HG03439 (cell line): ENCODE results near the gene NOD2.

Experiments used
- ATAC-seq: cut with Tn5 transposase; IDR thresholded peaks from one replicate; pipeline ENCODE4 v1.9.1; 2021; ENCODE audit warnings: mild to moderate bottlenecking, moderate library complexity; ENCODE audit not compliant: unreplicated experiment

The NOD2 gene

GRCh38 chr16:50741225-50741780 lies 47.9 kb downstream of the NOD2 start:
- ATAC-seq, result peak; percentile 2

- peak; percentile 94 for ATAC-seq
These were observed 48.6 kb downstream of the NOD2 start, which contains the start of gene CYLD for GRCh38 chr16:50741781-50742575. TSS of gene CYLD (plus strand) at chr16:50742086. CDS start at chr16:50749699, 7,613 bp downstream.

- ATAC-seq, result no peak
These were observed 49.3 kb downstream of the NOD2 start for GRCh38 chr16:50742576-50743200.

GRCh38 chr16:50743581-50744225 lies 50.3 kb downstream of the NOD2 start:
- no peak for ATAC-seq

GRCh38 chr16:50744881-50745280 lies 51.5 kb downstream of the NOD2 start:
- no peak for ATAC-seq

- ATAC-seq, result no peak
These were observed 52.5 kb downstream of the NOD2 start for GRCh38 chr16:50745940-50746339.

- no peak for ATAC-seq
These were observed 54.0 kb downstream of the NOD2 start for GRCh38 chr16:50747207-50747956.

GRCh38 chr16:50751528-50751927 lies 58.1 kb downstream of the NOD2 start:
- no peak for ATAC-seq

GRCh38 chr16:50752471-50753235 lies 59.2 kb downstream of the NOD2 start:
- ATAC-seq, result no peak

GRCh38 chr16:50756473-50756872 lies 63.1 kb downstream of the NOD2 start:
- no peak for ATAC-seq

GRCh38 chr16:50761267-50761666 lies 67.9 kb downstream of the NOD2 start:
- no peak for ATAC-seq

- ATAC-seq, result no peak
These were observed 68.8 kb downstream of the NOD2 start for GRCh38 chr16:50762241-50762640.

GRCh38 chr16:50763211-50763610 lies 69.8 kb downstream of the NOD2 start:
- no peak for ATAC-seq

GRCh38 chr16:50765260-50765659 lies 71.9 kb downstream of the NOD2 start:
- ATAC-seq, result no peak

GRCh38 chr16:50765861-50766260 lies 72.5 kb downstream of the NOD2 start:
- no peak for ATAC-seq

GRCh38 chr16:50767197-50767596 lies 73.8 kb downstream of the NOD2 start:
- no peak for ATAC-seq

- ATAC-seq, result no peak
These were observed 78.0 kb downstream of the NOD2 start for GRCh38 chr16:50771366-50771765.

GRCh38 chr16:50774405-50774804 lies 81.0 kb downstream of the NOD2 start:
- no peak for ATAC-seq

GRCh38 chr16:50774960-50775359 lies 81.6 kb downstream of the NOD2 start:
- no peak for ATAC-seq

GRCh38 chr16:50776037-50776436 lies 82.6 kb downstream of the NOD2 start:
- no peak for ATAC-seq
